ENCODE measurements around the gene SCLT1. TPM values are rescaled to one million over a fixed set of nuclear protein-coding genes. Genes with fewer than 3 reads are reported as not detected.

SCLT1 gene
- total RNA-seq, 1 experiment from 2014 or later: 11.3 TPM

DNA sequence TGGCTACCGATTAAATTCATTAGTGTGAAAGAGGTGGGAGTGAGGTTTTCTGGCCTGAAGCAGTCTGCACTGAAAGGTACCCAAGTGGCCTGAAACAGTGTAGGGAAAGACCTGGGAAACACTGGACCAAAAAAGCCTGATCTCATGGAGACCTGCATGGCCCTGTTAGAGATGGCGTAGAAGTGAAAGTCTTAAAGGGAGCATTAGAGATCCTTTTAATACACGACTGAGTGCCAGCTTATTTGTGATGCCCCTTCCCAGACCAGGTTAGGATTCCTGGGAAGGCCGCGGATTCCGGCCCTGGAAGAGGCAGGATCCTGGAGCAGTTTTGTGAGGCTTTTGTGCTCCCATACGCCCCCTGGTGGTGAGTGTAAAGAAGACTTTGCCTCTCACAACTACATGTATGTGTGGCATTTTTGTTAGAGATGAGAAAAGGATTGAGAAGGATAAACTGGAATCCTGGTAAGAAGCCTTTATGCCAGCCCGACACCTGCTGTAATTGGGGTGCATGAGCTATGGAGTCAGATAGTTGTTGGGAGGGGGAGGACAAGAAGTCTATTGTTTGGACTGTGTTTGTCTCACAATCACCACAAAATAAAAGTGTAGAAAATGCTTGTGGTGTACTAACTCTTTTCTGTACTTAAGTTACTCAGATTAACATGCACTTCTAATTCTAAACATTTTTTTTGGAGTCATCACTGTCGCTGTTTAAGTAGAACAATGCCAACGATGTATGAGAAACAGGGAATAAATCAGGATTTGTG is 229.8 kb downstream of the SCLT1 start:
- no peak overlapping the region for H2BK15ac ChIP-seq (ENCODE audit: low read depth, low read length)
- no peak overlapping the region for H3K56ac ChIP-seq (ENCODE audit: insufficient read length, low read depth, low read length)
- H3K23me2 ChIP-seq (ENCODE audit: insufficient read length, low read depth, low read length, poor library complexity, severe bottlenecking): no peaks in the 10 kb centered on the region
- H3K9me3 Mint-ChIP-seq: no peaks in the 10 kb centered on the region; a peak in 1 of 5 replicates
- peak; percentile 88 for DNase-seq
- no peak overlapping the region for H4K8ac ChIP-seq (replicated peaks; ENCODE audit: insufficient read length, low read depth, low read length)
- no peak overlapping the region for H2BK20ac ChIP-seq (ENCODE audit: low read depth, low read length, poor library complexity, severe bottlenecking)
- no peak overlapping the region for H2BK120ac ChIP-seq (ENCODE audit: low read depth, low read length, poor library complexity, severe bottlenecking)
- H3K4me2 ChIP-seq (ENCODE audit: insufficient read depth, insufficient read length, low read length): no peak overlapping the region
- no peak overlapping the region for H2BK12ac ChIP-seq (ENCODE audit: insufficient read length, low read depth, low read length)
- H2AFZ ChIP-seq (ENCODE audit: low read length): no peak overlapping the region
- H3K4me3 Mint-ChIP-seq: no peak overlapping the region
- H2BK5ac ChIP-seq (ENCODE audit: insufficient read length, low read length): no peak overlapping the region
- H3K23ac ChIP-seq (ENCODE audit: insufficient read length, low read depth, low read length): no peak overlapping the region
- H3K27me3 ChIP-seq (ENCODE audit: insufficient read depth, low read length): no peaks in the 10 kb centered on the region
- peaks cover 47 to 60% of the 10 kb centered on the region in 2 experiments for H3K4me1 Mint-ChIP-seq
- H3K27me3 Mint-ChIP-seq (ENCODE audit: low read depth): peaks cover 3% of the 10 kb centered on the region; the same call in 1 of the 2 replicates
- TF ChIP-seq, protein P1, sequence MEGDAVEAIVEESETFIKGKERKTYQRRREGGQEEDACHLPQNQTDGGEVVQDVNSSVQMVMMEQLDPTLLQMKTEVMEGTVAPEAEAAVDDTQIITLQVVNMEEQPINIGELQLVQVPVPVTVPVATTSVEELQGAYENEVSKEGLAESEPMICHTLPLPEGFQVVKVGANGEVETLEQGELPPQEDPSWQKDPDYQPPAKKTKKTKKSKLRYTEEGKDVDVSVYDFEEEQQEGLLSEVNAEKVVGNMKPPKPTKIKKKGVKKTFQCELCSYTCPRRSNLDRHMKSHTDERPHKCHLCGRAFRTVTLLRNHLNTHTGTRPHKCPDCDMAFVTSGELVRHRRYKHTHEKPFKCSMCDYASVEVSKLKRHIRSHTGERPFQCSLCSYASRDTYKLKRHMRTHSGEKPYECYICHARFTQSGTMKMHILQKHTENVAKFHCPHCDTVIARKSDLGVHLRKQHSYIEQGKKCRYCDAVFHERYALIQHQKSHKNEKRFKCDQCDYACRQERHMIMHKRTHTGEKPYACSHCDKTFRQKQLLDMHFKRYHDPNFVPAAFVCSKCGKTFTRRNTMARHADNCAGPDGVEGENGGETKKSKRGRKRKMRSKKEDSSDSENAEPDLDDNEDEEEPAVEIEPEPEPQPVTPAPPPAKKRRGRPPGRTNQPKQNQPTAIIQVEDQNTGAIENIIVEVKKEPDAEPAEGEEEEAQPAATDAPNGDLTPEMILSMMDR (conservative IDR thresholded peaks at IDR 0.05): peak; percentile 93
- no peak overlapping the region for H3T11ph ChIP-seq (ENCODE audit: low read length)
- peaks cover 2% of the 10 kb centered on the region for H4K20me1 ChIP-seq (ENCODE audit: control insufficient read depth, insufficient read depth, insufficient read length)
- H3K27ac ChIP-seq (ENCODE audit: insufficient read length, low read depth, low read length): no peak overlapping the region
- no peak overlapping the region for H4K5ac ChIP-seq (ENCODE audit: insufficient read length, low read depth, low read length)
- H3K4me1 ChIP-seq (ENCODE audit: insufficient read depth, low read length): peaks cover 10% of the 10 kb centered on the region; the same call in 1 of the 2 replicates
- H3K4ac ChIP-seq (ENCODE audit: low read depth, low read length): no peak overlapping the region
- H3K14ac ChIP-seq (ENCODE audit: insufficient read depth, low read length): no peak overlapping the region
- peaks cover 66 to 97% (median 94%) of the 10 kb centered on the region in 3 experiments for H3K36me3 Mint-ChIP-seq (ENCODE audit: insufficient read depth in 1 of 3, low read depth in 3 of 3)
- H3K9ac ChIP-seq (ENCODE audit: extremely low read depth, insufficient read length, low read length): no peak overlapping the region
- H2AK5ac ChIP-seq (ENCODE audit: insufficient read length, low read length): no peak overlapping the region
- H4K91ac ChIP-seq (ENCODE audit: insufficient read length, low read depth, low read length): no peak overlapping the region
- H3K18ac ChIP-seq (ENCODE audit: insufficient read length, low read depth, low read length): no peak overlapping the region
- H3K9me3 ChIP-seq (ENCODE audit: control insufficient read depth, low read depth, low read length): no peaks in the 10 kb centered on the region
- WGBS (ENCODE audit: extremely low coverage, insufficient read length, low lambda C conversion rate): no CpG with 5 or more reads among the region's 10 CpGs
- H3K79me1 ChIP-seq (ENCODE audit: insufficient read depth, low read depth, low read length, poor library complexity, severe bottlenecking): peaks cover 8% of the 10 kb centered on the region
- peak overlapping the region; percentile 59 to 90 (median 89); a peak in 6 of 7 replicates for H3K27ac Mint-ChIP-seq
- H3K79me2 ChIP-seq (ENCODE audit: insufficient read depth, low read length): peaks cover 10% of the 10 kb centered on the region; the same call in 1 of the 2 replicates
